ENCODE results near the gene BTN2A1. TPM values are rescaled to one million over a fixed set of nuclear protein-coding genes. Genes with fewer than 3 reads are reported as not detected.

Gene BTN2A1
- total and polyA plus RNA-seq, 7 donors = 4.4 to 25.5 (median 18.2) TPM

DNA sequence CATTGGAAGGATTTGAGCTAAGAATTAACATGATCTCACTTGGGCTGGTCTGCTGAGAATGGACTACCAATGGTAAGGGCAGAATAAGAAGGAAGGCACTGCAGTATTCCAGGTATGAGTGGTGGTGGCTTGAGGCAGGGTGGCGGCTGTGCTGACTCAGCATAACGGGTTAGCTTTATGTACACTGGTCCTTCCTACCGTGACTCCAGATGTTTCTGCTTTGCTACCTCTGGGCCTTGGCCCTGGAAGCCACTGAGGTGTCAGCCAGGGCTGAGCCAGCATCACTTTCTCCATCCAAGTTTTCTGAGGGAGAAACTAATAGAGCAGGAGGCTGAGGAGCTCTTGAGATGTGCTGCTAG lies 30.3 kb upstream of the BTN2A1 start:
- WGBS, 2 donors = 88 to 96% methylated on average over 3 of the region's 3 CpGs
- intact Hi-C loops (cut with DNase I) = no loop called here
- Histone ChIP-seq H3K27me3 (no peaks in the 10 kb centered on the region), H3K9me3 (no peaks in the 10 kb centered on the region), H3K4me3 (no peak overlapping the region), H3K27ac (no peak overlapping the region), H3K4me1 (peaks cover 0 to 24% (median 14%) of the 10 kb centered on the region in 4 donors), H3K36me3 (peaks cover 0 to 39% (median 9%) of the 10 kb centered on the region in 4 donors)
- TF ChIP-seq EP300 (IDR thresholded peaks at IDR 0.05) (no peak), POLR2A (IDR thresholded peaks at IDR 0.05) (no peak), POLR2AphosphoS5 (IDR thresholded peaks at IDR 0.05) (no peak)
- TF ChIP-seq, protein P1, sequence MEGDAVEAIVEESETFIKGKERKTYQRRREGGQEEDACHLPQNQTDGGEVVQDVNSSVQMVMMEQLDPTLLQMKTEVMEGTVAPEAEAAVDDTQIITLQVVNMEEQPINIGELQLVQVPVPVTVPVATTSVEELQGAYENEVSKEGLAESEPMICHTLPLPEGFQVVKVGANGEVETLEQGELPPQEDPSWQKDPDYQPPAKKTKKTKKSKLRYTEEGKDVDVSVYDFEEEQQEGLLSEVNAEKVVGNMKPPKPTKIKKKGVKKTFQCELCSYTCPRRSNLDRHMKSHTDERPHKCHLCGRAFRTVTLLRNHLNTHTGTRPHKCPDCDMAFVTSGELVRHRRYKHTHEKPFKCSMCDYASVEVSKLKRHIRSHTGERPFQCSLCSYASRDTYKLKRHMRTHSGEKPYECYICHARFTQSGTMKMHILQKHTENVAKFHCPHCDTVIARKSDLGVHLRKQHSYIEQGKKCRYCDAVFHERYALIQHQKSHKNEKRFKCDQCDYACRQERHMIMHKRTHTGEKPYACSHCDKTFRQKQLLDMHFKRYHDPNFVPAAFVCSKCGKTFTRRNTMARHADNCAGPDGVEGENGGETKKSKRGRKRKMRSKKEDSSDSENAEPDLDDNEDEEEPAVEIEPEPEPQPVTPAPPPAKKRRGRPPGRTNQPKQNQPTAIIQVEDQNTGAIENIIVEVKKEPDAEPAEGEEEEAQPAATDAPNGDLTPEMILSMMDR (IDR thresholded peaks at IDR 0.05) = no peak
- DNase-seq = no peak

DNA sequence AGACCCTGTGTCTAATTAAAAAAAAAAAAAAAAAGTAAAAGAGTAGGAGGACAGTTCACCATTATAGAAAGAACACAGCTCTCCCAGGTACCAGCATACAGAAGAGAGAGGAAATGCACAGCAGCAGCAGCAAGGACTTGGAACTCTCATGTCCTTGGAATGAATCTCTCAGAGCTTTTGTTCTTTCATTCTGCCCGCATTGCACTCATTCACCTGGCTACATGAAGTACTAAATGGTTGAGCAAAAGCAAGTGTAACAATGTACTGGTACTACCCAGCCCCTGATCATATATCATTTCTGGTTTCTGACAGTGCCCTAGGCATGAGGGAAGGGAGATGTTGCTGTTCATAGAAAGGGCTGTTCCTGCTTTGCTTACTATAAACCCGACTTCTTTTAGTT lies 29.5 kb upstream of the BTN2A1 start:
- intact Hi-C loops (cut with DNase I) = no loop called here
- Histone ChIP-seq H3K9me3 (no peaks in the 10 kb centered on the region), H3K4me3 (no peak overlapping the region), H3K4me1 (peaks cover 0 to 17% (median 9%) of the 10 kb centered on the region in 4 donors), H3K27ac (no peak overlapping the region), H3K27me3 (no peaks in the 10 kb centered on the region), H3K36me3 (peaks cover 0 to 39% (median 9%) of the 10 kb centered on the region in 4 donors)
- no peak for DNase-seq
- no peak for TF ChIP-seq POLR2A (IDR thresholded peaks at IDR 0.05)
- no peak for TF ChIP-seq EP300 (IDR thresholded peaks at IDR 0.05)
- TF ChIP-seq POLR2AphosphoS5 (IDR thresholded peaks at IDR 0.05) = no peak
- TF ChIP-seq, protein P1 (IDR thresholded peaks at IDR 0.05) = no peak
- 97 to 98% methylated on average over 2 of the region's 2 CpGs for WGBS, 2 donors

DNA sequence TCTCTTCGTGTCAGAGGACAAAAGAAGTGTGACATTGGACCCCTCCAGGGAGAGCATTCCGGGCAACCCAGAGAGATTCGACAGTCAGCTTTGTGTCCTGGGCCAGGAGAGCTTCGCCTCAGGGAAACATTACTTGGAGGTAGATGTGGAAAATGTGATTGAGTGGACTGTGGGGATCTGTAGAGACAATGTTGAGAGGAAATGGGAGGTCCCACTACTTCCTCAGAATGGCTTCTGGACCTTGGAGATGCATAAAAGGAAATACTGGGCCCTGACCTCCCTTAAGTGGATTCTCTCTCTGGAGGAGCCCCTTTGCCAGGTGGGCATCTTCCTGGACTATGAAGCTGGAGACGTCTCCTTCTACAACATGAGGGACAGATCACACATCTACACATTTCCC lies 27.0 kb upstream of the BTN2A1 start:
- H3K4me1 ChIP-seq = no peaks in the 10 kb centered on the region
- H3K4me3 ChIP-seq = no peak overlapping the region
- H3K36me3 ChIP-seq = peaks cover 0 to 39% (median 9%) of the 10 kb centered on the region in 4 donors
- intact Hi-C loops (cut with DNase I) = no loop called here
- H3K9me3 ChIP-seq = peaks cover 0 to 3% (median 0%) of the 10 kb centered on the region in 4 donors
- H3K27ac ChIP-seq = no peak overlapping the region
- 91 to 95% methylated on average over 5 of the region's 5 CpGs for WGBS, 2 donors
- no peak for DNase-seq
- no peaks in the 10 kb centered on the region for H3K27me3 ChIP-seq
- TF ChIP-seq POLR2A (IDR thresholded peaks at IDR 0.05) = no peak
- no peak for TF ChIP-seq EP300 (IDR thresholded peaks at IDR 0.05)
- TF ChIP-seq, protein P1 (IDR thresholded peaks at IDR 0.05) = no peak
- TF ChIP-seq POLR2AphosphoS5 (IDR thresholded peaks at IDR 0.05) = no peak

DNA sequence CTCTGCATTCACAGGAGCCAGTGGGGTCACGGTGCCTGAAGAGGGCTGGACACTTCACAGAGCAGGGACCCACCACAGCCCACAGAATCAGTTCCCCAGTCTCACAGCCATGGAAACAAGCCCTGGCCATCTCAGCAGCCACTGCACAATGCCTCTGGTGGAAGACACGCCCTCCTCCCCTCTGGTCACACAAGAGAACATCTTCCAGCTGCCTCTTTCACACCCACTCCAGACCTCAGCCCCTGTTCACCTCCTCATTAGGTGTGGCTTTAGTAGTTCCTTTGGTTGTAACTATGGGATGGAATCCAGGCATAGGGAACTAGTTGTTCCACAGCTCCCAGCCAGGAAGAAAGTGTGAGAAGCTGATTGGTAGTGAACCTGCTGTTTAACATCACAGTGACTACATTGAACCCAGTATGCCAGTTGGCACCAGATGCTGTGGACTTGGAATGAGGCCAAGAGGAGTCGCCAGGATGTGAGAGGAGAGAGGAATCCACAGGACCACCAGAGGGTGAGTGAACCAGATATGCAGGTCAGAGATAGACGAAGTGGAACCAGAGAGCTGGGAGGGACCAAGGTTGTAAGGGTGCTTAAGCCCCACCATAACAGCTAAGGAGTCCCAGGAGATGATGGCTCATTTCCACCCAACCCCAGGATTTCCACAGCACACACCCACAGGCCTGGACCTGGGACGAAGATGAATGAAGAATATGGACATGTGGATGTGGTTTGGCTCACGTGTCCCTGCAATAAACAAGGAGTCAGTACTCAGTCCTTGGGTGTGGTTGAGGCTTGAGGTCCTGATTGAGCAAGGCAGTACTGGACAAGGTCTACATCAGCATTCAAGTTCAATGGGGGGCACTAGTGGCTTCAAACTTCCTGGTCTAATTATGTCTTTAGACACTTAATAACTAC lies 26.2 kb upstream of the BTN2A1 start:
- DNase-seq = no peak
- peaks cover 0 to 3% (median 0%) of the 10 kb centered on the region in 4 donors for H3K9me3 ChIP-seq
- no peaks in the 10 kb centered on the region for H3K4me1 ChIP-seq
- TF ChIP-seq POLR2A (IDR thresholded peaks at IDR 0.05) (no peak), EP300 (IDR thresholded peaks at IDR 0.05) (no peak), POLR2AphosphoS5 (IDR thresholded peaks at IDR 0.05) (no peak)
- TF ChIP-seq, protein P1 (IDR thresholded peaks at IDR 0.05) = no peak
- H3K27me3 ChIP-seq = no peaks in the 10 kb centered on the region
- 88 to 90% methylated on average over 6 of the region's 6 CpGs for WGBS, 2 donors
- no peak overlapping the region for H3K27ac ChIP-seq
- intact Hi-C loops (cut with DNase I) = no loop called here
- H3K4me3 ChIP-seq = no peak overlapping the region
- peaks cover 0 to 39% (median 9%) of the 10 kb centered on the region in 4 donors for H3K36me3 ChIP-seq

All from sigmoid colon (tissue), 7 donors.